Inflammatory macrophage treated with lipopolysaccharide for 1 hour (primary cell): ENCODE data around the gene MTA1.

Source experiments
- DNase-seq, 2 donors: peaks; one replicate each; pipeline ENCODE4 v3.0.0-alpha.2; 2020 to 2022

Gene MTA1

DNA sequence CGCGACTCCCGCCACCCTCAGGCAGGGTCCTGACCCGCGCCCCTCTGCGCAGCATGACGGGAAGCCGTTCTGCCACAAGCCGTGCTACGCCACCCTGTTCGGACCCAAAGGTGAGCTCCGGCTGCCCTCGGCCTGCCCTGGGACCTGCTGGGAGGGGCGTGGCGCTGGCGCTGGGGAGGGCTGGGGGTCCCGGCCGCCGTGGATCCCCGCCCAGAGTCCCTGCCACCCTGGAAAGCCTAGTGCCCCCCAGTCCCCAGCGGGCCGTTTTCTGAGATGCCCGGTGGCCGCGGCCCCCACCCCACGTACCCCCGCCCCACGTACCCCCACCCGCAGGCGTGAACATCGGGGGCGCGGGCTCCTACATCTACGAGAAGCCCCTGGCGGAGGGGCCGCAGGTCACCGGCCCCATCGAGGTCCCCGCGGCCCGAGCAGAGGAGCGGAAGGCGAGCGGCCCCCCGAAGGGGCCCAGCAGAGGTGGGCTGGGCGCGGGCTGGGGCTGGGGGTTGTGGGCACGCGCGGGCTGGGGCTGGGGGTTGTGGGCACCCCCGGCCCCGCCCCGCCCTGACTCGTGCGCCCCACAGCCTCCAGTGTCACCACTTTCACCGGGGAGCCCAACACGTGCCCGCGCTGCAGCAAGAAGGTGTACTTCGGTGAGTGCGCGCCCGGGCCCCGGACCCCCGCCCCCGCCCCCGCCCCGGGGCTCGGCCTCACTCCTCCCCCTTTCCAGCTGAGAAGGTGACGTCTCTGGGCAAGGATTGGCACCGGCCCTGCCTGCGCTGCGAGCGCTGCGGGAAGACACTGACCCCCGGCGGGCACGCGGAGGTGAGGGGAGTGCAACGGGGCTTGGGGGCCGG, 59.0 kb downstream of the MTA1 start:
- no peak for DNase-seq

DNA sequence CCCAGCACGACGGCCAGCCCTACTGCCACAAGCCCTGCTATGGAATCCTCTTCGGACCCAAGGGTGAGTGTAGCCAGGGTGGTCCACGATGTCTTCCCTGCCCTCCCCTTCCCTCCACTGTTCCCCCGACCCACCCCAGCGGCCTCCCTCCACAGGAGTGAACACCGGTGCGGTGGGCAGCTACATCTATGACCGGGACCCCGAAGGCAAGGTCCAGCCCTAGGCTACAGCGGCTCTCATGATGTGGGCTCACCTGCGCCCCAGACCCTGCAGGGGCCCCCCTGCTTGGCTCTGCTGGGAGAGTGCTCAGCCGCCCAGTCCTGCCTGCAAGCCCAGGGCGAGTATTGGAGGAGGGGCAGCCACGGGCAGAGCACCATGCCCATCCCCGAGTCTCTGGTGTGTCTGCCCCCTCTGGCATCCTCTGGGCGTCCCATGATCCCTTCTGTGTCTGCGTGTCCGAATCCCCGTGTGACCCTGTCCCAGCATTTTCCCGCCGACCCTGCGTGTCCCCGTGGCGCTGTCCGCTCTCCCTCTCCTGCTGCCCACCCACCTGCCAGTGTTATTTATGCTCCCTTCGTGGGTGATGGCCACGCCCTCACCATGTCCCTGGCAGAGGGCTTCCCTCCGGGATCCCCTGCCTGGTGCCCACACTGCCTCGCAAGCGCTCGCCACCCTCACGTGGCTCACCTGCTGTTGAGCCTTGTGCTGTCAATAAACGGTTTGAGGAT, 60.0 kb downstream of the MTA1 start:
- DNase-seq: no peak

DNA sequence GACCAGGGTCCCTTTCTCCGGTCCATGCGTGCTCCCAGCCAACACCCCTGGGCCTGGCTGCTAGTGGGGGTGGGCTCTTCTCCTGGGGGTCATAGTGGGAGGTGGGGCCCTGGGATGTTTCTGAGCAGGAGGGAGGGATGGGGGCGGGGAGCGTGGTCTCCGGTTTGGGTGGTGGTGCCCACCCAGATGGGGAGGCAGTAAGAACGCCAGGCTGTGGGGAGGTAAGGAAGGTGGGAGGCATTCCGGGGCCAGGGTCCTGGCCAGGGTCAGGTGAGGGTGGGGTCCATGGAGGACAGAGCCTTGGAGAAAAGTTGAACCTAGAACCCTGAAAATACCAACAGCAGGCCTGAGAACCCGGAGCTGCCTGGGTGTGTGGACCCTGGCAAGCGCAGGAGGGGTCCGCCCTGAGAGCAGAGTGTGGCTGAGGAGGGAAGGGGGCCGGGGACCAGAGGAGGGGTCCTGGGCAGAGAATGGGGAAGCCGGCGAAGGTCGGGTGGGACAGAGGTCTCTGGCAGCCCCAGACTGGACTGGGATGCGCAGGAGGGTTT, 60.6 kb downstream of the MTA1 start:
- DNase-seq: no peak

DNA sequence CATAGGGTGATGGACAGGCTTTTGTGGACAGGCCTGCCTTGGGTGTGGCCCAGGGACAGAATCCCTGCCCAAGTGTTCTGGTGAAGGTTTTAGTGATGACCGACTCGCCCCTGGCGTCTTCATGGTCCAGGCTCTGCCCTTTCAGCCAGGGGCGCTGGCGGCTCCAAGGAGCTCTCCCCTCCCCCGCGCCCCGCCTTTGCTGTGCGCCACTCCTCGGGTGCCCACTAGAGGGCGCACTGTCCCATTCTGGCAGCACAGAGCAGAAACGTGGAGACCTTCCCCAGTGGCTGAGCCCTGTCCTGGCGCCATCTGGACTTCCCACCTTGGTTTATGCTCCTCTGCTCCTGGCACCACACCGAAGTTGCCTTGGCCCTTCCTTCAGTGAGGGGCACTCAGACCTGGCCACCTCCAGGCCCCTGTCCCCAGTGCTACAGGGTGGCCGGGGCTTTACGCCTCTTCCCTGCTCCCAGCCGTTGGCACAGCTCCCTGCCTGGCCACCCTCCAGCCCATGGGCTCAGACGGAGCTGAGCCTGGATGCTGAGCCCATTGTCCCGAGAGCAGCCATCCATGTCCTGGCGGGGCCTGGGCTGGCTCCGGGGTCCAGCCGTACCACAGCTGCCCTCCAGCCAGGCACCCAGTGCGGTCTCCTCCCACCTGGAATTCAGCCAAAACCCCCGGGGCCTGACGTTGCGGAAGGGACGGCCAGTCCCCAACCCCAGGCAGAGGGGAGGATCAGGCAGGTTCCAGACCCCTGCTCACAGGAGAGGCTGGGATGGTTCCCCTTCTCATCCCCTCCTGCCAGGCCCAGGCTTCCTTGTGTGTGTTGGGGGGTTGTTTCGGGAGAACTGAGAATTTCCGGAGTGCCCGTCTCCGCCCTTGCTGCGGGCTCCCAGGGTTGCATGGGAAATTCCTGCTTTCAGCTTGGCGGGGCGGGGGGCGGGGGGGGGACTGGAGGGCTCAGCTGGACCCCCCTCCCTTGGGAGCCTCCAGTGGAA, 61.5 kb downstream of the MTA1 start:
- peak; percentile 69 to 88 for DNase-seq

DNA sequence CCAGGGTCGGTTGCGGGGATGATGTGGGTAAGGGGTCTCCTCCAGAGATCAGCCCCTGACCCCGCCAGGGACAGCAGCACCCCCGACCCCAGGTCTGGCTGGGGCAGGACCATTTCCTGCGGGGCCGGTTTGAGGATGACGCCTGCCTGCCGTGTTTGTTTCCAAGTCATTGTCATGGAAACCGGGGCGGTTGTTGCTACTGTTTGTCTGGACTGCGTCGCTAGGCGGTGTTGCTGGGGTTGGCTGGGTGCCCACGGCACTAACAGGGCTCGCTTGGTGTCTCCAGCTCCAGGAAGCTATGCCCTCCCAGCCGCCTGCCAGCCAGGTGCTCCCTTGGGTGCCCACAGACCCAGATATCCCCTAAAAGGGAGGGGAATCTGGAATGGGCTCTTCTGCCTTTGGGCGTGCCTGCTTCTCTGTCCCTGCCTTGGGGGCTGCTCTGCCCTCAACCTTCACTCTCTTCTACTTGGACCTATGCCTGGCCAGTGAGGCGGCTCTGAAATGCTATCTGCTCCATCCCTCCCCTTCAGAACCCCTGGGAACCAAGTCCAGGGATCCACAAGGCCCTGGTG, 62.3 kb downstream of the MTA1 start:
- DNase-seq: peak; percentile 95 to 97

DNA sequence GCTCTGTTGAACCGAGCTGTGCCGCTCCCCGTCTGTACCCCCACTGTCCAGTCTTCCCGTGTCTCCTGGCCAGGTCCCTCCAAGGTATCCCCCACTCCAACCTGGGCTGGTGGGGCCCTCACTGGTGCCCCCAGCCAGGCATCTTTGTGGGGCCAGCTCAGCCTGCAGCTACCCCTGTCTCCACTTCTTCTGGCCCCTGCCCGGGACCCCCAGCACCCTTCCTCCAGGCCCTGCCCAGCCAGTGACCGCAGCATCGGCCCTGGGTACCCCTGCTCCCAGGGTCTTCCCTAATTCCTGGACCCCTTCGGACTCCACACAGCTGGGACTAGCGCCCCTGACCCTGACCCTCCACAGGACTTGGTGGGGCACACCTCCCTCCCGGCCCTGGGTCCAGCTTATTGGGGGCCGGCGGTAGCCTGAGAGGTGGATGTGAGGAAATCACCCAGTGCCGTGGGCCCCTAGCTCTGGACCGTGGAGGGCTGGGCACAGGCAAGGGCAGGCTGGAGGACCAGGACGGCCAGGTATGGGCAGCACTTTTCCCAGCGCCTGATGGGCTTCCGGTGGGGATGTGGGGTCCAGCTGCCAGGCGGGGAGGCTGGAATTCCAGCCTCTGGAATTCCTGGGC, 63.0 kb downstream of the MTA1 start:
- no peak for DNase-seq

DNA sequence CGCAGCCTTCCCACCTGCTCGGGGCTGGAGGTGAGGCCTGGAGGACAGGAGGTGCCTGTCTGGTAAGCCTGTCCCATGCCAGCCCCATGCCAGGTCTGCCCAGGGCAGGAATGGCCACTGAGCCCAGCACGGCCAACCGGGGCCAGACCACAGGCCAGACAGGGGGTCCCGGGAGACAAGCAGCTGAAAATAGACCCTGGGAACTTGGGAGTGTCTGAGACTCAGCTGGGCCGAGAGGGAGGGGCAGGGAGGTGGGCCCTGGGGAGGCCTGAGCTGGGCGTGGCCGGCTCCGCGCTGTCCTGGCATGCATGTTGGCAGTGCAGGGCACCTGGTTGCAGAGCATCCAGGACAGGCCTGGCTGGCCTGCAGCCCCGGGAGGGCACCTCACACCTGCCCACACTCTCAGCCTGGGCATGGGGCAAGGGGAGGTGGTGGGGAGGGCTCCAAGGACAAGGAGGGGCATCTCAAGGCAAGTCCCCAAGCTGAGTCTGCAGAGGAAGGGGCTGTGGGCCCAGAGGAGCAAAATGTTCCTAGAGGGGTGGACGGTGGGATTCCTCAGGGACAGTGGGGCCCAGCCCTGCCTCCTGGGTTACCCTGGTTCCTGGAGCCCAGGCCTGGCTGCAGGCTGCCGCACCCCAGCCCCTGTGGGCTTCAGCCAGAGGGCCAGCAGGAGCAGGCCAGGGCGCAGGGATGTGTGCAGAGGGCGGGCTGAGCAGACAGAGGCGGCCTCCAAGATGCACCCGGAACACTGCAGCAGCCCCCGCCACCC, 63.9 kb downstream of the MTA1 start:
- DNase-seq: no peak

DNA sequence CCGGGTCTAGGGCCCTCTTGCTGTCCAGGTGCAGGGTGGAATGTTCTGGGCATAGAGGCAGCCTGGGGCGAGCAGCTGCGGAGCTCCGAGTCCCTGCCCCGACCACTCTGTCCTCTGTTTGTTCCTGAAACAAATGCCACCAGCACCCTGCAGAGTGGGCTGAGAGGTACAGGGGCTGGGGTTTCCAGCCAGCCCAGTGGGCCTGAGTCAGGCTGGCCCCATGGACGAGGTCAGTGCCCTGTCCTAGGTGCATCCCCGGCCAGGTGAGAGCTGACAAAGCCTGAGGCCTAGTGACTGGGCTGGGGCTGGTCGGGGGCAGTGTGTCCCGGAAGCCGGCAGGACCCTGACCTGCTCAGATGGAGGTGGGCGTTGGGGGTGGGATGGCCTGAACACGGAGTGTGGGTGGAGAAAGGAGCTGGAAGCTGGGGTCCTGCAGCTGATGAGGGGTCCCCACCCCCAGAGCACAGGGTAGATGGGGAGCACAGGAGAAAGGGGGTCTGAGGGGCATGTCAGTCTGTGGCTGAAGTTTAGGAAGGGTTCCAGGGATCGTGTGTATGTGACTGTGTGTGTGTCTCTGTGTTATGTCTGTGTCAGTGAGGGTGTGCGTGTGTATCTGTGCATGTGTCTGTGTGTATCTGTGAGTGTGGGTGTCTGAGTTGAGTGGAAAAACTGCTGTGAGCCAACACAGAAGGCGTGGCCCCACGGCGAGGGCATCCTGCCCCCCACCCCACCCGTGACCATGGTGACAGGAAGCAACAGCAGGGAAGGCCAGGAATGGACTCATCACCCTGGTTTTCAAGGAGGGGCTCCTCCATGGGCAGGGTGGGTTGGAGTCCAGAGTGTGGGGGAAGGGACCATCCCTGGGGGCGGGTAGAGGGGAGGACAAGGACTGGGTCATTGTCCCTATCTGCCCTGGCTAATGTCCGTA, 64.7 kb downstream of the MTA1 start:
- peak in 1 of 2 donors; percentile 43 for DNase-seq

DNA sequence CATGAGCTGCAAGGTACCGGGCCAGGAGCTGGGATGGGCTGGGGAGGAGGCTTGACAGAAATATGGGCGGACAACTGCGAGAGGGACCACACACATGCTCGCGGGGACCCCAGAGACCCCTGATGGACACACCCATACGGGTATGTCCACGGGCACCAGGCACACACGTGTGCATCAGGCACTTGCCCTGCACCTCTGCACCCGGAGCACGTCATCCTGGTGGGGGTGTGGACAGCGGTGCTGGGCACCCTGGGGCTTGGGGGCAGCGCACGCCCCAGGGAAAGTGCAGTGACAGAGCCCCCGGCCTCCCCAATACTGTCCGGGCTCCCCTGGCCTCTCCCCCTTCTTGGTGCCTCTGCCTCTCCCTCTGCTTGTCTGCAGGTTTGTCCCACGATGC, 65.4 kb downstream of the MTA1 start:
- no peak for DNase-seq

DNA sequence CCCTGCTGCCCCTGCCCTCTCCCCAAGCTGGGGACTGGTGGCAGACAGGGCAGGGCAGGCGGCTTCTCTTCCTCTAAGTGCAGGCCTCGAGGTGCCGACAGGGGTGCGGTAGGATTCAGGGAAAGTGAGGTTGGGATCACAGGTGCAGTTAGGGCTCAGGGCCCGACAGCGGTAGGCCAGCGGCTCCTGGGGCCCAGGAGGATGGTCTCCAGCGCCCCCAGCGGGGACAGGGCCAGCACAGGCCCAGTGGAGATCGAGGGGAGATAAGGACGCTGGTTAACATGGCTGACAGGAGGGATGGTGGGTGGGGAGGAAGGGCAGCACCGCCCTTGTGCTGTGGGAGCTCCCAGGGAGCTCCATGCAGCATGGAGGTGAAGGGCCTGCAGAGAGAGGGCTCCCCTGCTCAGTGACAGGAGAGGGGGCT, 66.1 kb downstream of the MTA1 start:
- peak in 1 of 2 donors; percentile 20 for DNase-seq

DNA sequence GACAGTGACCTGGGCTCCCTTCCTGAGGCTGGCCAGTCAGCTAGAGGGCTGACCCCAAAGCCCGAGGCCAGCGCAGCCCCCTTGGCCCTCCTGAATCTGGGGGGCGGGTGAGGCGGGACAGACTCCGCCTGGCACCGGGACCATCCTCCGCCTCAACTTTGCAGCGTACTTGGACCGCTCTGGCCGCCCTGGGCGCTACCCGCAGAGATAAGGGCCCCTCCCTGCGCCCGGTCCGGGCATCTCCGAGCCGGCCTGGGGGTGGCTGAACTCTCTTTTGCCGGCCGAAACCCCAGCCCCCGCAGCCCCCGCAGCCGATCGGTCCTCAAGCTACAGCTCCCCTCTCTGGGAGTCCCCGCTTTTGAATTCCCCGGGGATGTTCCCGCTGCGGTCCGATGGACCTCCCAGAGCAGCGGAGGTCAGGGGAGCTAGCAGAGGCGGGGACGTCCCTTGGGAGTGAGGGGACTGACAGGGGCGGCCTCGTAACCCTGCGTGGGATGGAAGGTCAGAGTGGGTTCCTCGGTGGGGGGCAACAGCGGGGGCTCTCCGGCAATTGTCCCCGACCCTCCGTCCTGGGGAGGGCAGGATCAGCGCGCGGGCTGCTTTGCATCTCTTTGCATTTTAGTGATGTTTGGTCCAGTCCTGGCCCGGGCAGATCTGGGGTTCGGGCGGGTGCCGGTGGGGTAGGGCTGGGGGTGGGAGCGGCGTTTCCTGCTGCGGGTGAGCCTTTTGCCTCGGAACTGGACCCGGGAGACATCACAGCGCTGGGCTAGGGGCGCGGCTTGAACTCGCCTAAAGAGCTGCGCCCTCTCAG, 66.7 kb downstream of the MTA1 start, which contains the start of gene CRIP1:
TSS of gene CRIP1 (plus strand) at position 724 of the 811 bp plus-strand sequence. CDS start 374 bp downstream, outside the sequence.
- peak; percentile 11 to 60 for DNase-seq

DNA sequence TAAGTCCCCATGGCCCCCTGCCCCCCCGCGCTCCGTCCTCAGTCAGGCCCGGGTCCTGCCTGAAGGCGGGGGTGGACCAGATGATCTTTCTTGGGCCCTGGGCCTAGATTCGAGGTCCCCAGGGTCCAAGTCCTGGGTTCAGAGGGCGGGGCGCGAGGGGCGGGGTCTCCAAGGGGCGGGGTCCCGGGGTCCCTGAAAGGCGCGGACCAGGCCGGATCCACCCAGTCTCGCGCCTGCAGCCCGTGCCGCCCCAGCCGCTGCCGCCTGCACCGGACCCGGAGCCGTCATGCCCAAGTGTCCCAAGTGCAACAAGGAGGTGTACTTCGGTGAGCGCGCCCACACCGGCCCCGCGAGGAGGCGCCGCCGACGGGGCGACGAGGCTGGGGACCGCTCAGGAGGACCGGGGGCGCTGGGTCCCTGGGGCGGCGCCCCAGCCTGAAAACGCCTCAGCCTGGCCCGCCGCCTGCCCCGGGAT, 67.4 kb downstream of the MTA1 start:
- DNase-seq: no peak

DNA sequence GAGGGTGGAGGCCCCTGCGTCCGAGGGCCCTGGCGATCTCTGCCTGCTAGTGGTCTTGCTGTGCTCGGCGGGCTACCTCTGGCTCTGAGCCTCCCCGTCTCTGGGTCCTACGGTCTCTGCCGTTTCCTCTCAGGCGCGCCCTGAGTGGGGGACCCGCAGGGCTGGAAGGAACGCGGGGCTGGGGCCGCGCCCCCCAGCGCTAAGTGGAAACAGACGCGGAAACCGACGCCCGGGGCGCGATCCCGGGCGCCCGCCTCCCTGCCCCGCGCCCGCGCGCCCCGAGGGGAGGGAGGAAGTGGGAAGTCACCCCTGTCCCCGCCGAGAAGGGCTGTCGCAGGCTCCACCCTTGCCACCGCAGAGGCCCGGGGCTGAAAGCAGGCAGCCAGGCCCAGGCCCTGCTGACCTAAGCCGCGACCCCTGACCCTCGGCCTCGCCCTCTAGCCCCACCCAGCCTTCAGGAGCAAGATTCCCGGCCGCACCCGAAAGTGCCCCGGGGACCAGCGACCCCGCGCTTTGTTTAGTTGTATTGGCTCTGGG, 67.9 kb downstream of the MTA1 start:
- DNase-seq: peak; percentile 65

DNA sequence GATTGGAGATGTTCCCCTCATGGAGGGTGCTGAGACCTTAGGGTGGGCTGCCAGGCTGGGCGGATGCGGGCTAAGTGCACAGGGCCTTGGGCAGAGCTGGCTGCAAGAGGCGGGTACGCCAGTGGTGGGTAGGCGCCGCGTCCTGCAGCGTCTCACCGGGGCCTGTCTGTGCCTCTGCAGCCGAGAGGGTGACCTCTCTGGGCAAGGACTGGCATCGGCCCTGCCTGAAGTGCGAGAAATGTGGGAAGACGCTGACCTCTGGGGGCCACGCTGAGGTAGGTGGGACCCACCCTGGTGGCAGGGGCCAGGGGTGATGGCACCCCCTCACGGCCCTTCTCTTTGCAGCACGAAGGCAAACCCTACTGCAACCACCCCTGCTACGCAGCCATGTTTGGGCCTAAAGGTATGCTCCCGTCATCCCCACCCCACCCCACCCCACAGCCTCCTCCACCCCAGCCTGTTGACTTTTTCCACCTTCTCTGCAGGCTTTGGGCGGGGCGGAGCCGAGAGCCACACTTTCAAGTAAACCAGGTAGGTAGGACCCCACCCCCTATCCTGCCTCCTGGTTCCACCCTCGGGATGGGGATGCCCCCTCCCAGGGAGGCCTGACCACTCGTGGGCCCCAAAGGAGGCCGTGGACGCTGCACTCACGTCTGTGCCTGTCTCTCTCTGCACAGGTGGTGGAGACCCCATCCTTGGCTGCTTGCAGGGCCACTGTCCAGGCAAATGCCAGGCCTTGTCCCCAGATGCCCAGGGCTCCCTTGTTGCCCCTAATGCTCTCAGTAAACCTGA, 68.6 kb downstream of the MTA1 start:
- DNase-seq: no peak

DNA sequence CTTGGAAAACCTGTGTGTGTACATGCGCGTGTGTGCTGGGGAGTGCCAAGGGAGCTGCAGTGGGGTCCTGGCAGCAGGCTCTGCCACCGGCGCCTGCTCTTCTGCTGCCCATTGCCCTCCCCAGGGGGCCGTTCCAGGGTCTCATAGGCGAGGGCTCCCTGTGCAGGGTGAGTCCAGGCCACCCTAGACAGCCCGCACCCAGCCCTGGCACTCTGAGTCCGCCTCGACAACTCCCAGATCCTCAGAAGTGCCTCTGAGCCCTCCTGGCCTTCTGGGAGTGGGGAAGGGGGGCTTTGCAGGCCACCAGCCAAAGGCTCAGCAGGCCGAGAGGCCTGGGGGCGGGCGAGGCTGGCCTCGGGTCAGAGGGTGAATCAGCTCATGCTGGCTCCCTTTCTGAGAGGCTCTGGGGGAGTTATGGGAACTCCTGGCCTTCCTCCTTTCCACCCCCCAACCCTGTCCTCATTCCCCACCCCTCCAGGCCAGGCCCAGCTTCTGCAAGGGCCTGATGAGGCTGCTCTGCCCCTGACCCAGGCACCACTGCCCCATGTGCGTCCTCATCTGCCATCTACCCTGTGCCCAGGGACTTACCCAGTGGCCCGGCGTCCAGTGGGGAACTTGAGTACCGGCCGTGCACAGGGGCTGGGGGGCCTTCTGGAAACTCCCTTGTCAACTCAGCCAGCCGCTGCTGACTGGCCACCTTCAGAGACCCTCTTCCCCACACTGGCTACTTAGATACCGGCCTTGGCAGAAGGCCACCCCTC, 69.3 kb downstream of the MTA1 start:
- DNase-seq: peak; percentile 38 to 79

DNA sequence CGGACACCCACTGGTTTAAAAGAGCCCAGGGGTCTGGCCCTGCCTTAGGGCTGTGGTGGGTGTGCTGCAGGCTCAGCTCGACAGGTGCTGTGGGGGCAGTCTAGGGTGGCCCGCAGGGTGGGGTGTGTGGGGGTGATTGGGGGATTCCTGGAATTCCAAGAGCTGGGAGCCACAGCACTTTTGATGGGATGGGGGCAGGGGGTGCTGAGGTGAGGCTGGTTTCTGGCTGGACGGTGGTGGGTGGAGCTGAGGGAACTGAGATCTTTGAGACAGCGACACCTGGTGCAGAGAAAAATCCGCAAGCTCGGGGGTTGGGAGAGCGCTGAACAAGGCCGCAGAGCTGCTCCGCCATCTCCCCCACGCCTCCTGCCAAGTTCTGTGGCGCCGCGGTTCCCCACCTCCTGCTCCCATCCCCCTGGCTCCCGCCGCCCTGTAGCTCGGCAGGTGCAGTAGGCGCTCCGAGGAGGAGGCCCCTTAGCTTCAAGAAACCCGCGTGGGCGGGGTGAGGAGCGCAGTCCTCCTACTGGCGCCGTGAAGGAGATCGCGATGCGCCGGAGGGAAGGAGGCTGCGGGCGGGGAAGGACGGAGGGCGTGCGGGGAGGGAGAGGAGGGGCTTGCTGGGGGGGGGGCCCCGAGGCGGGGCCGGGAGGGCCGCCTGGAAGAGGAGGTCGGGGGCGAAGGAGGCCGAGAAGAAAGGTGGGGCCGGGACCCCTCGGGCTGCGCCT, 70.1 kb downstream of the MTA1 start:
- peak; percentile 63 to 64 for DNase-seq
